Fibroblast of pulmonary artery (primary cell): ENCODE data around the gene TLCD4.
"Not testable (repeated sequence)": the region's sequence is repeated elsewhere in the genome, so short reads cannot be mapped to it uniquely, and the experiment has no call there.

ENCODE experiments used
- DNase-seq: peaks from one replicate; pipeline ENCODE4 v3.0.0-alpha.2; 2010; ENCODE audit warnings: low read depth
- H3K4me3 ChIP-seq: replicated peaks from 2 replicates; pipeline ENCODE4 v1.5.1; 2011; ENCODE audit warnings: low read depth, mild to moderate bottlenecking, control low read depth, low read length, moderate library complexity
- CTCF ChIP-seq: IDR thresholded peaks from 2 replicates; pipeline ENCODE4 v1.5.1; 2011; ENCODE audit warnings: mild to moderate bottlenecking, control low read depth, low read length, inconsistent platforms; ENCODE audit errors: missing control alignments

The TLCD4 gene

GRCh38 chr1:95085376-95085775 lies 31.8 kb upstream of the TLCD4 start:
- DNase-seq = no peak
- H3K4me3 ChIP-seq = no peak overlapping the region
- TF ChIP-seq CTCF = no peak

GRCh38 chr1:95086949-95087533 lies 30.1 kb upstream of the TLCD4 start:
- no peak overlapping the region for H3K4me3 ChIP-seq
- peak; percentile 94 for DNase-seq
- TF ChIP-seq CTCF = no peak

- TF ChIP-seq CTCF = no peak
- no peak for DNase-seq
- no peak overlapping the region for H3K4me3 ChIP-seq
Measured at GRCh38 chr1:95088303-95088702, 28.9 kb upstream of the TLCD4 start.

GRCh38 chr1:95089650-95090287 lies 27.4 kb upstream of the TLCD4 start:
- DNase-seq = no peak
- no peak for TF ChIP-seq CTCF
- H3K4me3 ChIP-seq = no peak overlapping the region

GRCh38 chr1:95091290-95091689 lies 25.9 kb upstream of the TLCD4 start:
- not testable (repeated sequence) for DNase-seq, H3K4me3 ChIP-seq

GRCh38 chr1:95092891-95093290 lies 24.3 kb upstream of the TLCD4 start:
- DNase-seq, H3K4me3 ChIP-seq: not testable (repeated sequence)

GRCh38 chr1:95093296-95093695 lies 23.9 kb upstream of the TLCD4 start:
- no peak for TF ChIP-seq CTCF
- no peak overlapping the region for H3K4me3 ChIP-seq
- DNase-seq = no peak

GRCh38 chr1:95094923-95095322 lies 22.2 kb upstream of the TLCD4 start:
- TF ChIP-seq CTCF = no peak
- no peak overlapping the region for H3K4me3 ChIP-seq
- no peak for DNase-seq
